T follicular helper cell (primary cell): ENCODE results near the gene KLC1.
"Not testable (repeated sequence)": the region's sequence is repeated elsewhere in the genome, so short reads cannot be mapped to it uniquely, and the experiment has no call there.

Experiments used
- DNase-seq: peaks from one replicate; pipeline ENCODE4 v3.0.0-alpha.2; 2020; ENCODE audit warnings: low read depth

Gene KLC1

DNA sequence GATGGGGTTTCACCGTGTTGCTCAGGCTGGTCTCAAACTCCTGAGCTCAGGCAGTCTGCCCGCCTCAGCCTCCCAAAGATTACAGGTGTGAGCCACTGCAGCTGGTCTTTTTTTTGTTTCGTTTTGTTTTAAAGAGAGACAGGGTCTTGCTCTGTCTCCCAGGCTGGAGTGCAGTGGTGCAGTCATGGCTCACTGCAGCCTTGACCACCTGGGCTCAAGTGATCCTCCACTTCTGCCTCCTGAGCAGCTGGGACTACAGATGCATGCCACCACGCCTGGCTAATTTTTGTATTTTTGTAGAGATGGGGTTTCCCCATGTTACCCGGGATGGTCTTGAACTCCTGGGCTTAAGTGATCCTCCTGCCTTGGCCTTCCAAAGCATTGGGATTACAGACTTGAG, 62.6 kb downstream of the KLC1 start:
- not testable (repeated sequence) for DNase-seq

DNA sequence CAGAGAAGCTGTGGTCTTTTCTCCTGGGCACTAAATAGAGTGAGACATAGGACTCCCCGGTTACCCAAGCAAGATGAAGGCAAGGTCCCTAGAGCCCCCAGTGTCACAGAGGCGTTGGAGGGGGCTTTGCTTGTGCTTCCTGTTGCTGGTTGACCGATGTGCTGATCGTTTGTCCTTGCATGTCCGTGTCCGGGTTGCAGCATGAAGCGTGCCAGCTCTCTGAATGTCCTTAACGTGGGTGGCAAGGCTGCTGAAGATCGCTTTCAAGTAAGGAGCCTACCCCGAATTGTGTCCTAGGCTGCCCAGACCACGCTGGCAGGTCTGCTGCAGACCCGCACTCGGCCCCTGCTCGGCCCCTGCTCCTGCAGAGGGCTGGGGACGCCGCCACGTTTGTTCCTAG, 63.1 kb downstream of the KLC1 start:
- no peak for DNase-seq

DNA sequence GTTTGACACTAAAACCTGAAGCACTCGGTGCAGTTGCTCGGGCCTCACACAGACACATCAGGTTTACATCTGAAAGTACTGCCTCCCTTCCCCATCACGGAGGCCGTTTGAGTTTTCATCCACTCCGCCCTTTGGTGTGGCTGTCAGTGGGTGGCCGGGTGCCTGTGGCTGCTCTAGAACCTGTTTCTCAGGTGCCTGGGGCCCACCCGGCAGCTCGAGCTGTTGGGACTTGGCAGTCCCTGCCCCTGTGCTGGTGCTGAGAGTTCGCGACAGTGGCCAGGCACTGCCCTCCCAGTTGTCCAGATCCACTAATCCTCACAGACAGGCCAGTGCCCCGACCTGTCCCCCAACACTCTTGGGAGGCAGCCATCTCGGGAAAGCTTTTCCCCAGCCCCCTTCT, 63.9 kb downstream of the KLC1 start:
- DNase-seq: no peak

DNA sequence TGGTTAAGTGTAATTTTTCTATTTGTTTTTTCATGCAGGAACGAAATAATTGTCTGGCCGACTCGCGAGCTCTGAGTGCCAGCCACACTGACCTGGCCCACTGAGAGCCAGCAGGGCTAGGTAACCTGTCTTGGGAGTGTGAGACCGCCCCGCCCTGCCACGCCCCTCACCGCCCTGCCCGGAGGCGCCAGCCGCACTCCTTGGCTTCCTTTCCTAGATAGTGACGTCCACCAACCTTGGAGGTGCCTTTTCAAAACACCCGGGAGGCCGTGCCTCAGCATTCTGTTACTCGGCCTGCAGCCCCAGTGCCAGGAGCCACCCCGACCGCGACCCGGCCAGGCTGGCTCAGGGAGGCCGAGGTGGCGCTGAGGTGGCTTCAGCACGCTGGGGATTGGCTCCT, 64.5 kb downstream of the KLC1 start:
- no peak for DNase-seq

DNA sequence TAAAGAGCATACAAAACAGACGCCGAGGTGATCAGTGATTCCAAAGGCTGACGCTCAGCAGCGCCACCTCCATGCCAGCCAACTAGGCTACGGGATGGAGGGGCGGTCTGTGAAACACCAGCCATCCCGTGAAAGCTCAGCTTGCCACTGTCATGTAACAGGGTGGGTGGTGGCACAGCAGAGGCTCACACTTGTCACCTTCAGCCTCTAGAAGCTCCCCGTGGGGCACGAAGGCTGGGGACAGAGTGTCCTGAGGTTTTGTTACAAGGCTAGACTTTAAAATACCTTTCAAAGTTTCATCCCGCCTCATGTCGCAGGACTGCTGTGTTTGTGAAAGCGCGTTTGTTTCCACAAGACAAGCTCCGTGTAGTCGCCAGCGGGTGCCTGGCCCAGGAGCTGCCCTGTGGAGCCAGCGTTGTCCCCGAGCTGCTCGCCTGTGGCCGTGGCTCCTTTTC, 65.6 kb downstream of the KLC1 start:
- no peak for DNase-seq

DNA sequence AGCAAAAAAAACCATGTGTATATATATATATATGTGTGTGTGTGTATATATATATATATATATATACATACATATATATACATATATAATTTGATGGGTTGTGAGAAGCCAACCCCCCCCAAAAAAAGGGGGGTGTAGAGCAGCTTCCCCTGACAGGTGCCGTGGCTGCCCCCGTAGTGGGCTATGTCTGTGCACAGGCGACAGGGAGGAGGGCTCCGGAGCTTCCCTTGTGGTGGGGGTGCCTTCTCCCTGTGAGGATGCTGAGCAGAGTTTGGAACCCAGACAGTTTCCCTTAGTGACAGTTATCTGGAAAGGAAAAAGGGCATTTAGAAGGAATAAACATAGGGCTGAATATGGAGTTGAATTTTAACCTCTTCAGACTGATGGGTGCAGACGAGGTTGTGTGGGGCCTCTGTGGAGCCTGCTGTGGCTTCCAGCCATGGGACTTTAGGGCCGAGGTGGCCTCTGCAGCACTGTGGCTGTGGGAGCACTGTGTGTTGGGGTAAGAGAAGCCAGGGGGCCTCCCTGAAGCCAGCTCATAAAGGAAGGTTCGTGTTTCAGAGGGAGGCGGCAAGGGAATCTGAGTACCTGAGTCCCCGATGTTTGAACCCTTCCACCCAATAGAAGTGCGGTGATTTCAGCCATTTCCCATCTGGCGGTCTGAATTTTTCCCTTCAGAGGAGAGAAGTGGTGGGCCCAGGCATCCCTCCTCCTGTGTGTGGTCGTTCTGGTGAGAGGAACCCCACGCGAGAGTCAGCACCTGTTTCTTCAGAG, 66.5 kb downstream of the KLC1 start:
- DNase-seq: no peak

DNA sequence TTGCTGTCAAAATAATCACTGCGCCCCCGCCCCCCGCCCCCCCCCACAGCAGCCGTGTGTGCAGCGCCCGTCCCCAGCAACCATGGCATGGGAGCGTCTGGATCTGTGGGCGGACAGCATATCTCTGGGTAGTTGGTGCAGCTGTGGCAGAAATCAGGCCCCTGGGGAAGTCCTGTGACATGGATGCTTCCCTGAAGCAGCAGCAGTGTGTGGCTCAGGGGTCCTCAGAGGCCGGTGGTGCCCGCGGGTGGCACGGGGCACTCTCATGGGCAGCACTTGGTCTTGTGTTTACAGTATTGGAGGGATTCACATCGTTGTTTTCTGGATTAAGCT, 67.0 kb downstream of the KLC1 start:
- no peak for DNase-seq

DNA sequence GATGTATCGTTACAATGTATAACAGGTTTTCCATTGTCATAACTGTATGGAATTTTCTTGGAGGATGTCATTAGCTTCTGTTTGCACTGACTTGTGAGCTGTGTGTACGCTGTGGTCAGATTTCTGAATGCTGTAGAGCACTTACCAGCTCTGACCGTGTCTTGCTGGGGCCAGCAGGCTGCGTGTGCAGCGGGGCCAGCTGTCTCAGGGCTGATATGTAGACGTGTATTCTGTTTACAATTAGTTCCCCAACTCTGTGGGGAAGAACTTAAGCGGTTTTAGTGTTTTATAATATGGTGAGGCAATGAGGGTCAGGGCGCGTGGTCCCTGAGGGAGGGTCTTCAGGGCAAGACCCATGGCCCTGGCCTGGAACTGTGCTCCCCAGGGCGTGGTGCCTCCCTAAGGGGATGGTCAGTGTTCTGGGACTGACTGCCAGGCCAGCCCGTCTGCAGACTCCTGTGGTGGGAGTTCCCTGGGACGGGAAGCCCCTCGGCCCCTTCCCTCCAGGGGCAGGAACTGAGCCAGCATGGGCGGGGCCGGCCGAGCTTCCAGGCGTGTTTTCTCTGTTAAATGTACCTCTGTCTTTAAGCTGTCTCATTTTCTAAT, 67.6 kb downstream of the KLC1 start:
- no peak for DNase-seq

DNA sequence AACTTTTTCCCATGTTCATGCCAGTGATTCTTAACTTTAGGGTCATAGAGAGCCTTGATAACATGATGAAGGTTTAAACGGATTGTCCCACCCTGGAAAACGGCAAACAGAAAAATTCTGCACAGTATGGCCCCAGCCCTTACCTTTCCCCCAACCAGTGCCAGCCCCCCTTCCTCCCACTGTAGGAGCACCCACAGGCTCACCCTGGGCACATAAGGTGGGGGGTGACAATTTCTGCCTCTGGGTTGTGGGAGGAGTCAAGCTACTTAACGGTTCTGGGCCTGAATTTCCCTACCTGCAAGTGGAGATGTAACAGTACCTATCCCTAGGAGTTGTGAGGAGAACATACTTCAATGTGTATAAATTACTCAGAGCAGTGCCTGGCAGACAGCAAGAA, 68.2 kb downstream of the KLC1 start:
- DNase-seq: no peak

DNA sequence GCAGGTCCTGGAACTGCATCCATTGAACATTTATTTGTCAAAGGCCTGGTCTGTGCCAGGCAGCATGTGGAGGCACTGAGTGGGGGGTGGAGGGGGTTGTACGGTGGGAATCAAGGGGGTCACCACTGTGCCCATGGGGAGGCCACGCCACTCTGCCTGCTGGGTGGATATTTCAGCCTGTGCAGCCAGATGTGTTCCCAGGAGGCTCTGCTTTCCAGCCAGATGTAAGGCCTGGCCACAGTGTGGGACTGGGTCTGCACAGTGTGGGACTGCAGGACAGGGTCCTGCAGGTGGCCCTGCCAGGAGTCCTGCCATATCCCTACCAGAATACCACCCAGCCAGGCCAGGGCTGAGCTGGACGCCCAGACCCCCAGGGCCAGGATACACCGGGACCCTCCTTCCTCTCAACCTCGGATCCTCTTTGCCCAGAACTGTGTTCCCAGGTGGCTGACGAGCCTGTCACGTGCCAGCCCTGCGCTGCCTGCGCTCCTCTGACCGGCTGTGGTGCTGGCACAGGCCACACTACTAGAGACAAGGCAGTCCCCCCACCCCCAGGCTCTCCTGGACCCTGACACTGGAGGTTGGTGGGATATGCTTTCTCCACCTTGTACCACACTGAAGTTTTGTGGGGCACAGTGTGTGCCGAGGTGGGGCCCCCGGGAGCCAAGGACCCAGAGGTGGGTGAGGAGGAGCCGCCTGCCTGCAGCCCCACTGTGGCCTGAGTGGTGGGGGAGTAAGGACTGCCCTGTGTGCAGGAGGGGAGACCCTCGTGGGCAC, 68.8 kb downstream of the KLC1 start:
- DNase-seq: no peak

DNA sequence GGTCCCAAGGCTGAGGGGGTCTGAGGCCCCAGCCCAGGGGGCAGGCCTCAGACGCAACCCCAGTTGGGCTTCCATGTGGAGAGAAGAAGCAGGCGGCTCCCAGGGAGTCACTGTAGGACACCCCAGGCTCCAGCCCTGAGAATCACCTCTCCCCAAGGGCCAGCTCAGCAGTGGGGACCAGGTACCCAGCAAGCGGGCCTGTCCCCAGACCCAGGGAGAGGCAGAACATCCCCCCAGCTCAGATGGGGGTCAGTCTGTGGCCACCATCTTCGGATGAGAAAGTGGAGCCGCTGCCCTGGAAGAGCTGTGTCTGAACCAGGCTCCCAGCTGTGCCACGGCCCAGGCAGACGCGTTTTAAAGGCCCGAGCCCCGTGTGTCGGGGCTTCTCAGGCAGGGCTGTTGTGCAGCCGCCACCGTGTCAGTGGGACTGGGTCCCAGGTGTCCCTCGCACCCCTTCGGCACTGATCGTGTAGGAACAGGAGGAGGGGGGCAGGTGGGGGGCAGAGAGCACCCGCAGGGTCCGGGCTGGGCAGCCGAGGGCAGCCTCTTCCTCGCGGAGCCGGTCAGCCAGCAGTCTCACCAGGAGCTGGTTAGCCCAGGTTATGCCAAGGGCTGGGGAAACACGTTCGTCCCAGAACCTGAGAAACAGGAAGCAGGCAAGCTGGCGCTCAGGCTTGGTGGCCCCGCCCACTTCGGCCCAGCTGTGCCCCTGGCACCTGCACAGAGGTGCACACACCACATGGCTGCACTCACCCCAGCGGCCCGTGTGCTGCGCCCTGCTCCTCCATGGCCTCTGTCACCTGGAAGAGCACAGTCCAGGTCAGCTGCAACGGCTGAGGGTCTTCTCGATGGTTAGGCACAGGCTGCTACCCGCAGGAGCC, 69.6 kb downstream of the KLC1 start:
- no peak for DNase-seq

DNA sequence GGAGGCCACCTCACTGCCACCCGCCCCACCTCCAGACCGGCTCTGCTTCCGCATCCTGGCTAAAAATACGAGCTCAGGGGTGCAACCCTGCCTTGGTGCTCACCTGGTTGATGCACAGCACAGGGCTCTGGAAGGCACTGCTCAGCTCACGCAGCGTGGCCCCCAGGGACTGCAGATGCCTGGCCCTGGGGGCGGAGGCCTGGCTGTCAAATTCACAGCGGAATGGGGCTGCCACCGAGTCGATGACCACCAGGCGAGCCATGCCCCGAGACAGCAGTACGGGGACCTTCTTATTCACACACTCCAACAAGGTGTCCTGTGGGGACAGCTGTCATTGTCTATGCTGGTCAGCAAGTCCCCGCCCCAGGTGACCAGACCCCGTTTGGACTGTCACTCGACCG, 70.2 kb downstream of the KLC1 start:
- DNase-seq: no peak

DNA sequence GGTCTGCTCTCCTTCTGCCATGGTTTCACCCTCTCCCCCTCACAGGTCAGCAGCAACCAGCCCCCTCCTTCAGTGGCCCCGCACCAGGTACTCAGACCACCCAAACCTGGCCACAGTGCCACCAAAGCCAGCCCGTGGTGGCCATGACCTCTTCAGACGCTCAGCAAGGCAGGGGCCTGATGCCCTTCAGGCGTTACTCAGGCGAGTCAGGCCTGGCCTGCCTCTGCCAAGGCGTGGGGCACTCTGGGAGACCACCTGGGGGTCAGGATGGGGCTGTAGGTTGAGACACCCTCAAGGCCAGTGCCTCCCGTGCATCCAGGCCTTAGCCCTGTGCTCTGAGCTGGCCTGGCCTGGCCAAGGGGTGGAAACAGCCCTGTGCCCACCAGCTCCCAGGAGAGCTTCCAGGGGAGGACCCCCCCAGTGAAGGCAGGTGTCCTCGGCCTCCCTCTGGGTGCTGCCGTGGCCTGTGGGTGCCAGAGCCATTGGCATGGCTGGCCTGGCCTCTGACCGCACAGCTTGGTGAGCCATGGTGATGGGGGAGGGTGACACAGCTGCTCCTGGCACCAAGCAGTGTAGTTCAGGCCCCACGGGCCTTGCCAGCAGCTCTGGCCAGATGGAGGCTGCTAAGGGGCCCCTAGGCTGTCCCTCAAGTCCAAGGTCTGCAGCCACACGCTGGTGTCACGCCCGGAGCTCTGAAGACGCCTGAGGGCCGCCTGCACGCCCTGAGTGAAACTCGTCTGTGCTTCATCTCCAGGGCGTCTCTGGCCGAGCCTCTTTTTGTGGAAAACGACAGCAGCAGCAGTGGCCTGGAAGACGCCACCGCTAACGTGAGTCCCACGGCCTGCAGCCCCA, 71.1 kb downstream of the KLC1 start:
- no peak for DNase-seq

DNA sequence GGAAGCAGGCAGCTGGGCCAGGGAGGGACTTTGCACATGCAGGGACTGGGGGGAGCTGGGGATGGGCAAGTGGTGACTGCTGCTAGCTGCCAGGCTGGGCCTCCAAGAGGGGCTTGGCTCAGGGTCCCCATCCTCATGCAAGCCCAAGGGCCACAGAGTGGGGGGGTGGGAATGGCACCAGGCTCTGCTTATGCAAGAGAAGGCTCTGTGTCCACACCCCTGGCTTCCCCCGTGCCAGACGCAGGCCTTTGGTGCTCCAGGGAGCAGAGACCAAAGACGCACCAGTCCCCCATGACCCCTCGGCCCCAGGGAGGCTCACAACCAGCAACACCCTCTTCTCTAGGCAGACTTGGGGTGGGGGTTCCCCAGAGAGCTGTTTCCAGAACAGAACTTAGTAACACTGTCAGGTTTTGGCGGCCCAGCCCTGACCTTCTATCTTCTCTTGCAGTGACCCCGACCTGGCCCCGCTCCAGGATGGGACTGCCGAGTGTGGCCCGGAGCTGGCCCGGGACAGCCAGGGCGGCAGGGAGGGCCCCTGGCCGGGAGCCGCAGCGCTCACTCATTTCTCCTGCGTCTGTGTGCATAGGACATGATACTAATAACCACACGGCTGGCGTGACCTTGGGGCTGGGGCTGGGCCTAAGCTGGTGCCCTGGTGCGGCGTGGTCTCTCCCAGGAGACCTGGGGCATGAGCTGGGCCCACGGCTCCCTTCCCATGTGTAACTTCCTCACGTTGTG, 71.9 kb downstream of the KLC1 start:
- no peak for DNase-seq

DNA sequence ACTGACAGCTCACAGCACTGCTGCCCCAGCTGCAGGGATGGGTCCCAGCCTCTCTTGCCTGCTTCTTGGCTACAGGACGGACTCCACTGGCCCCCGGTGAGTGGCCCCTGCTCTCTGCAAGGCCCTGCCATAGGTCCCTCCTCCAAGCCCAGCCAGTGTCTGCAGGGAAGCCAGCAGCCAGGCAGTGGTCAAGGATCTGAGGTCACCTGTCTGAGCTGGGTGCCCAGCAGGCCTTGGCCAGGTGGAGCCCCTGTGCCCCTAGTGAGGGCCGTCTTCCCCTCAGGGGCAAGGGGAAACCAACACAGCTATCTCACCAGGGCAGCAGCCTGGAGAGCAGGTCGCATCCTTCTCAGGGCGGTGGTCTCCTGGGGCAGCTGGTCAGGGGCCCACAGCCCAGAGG, 73.1 kb downstream of the KLC1 start:
- DNase-seq: no peak

DNA sequence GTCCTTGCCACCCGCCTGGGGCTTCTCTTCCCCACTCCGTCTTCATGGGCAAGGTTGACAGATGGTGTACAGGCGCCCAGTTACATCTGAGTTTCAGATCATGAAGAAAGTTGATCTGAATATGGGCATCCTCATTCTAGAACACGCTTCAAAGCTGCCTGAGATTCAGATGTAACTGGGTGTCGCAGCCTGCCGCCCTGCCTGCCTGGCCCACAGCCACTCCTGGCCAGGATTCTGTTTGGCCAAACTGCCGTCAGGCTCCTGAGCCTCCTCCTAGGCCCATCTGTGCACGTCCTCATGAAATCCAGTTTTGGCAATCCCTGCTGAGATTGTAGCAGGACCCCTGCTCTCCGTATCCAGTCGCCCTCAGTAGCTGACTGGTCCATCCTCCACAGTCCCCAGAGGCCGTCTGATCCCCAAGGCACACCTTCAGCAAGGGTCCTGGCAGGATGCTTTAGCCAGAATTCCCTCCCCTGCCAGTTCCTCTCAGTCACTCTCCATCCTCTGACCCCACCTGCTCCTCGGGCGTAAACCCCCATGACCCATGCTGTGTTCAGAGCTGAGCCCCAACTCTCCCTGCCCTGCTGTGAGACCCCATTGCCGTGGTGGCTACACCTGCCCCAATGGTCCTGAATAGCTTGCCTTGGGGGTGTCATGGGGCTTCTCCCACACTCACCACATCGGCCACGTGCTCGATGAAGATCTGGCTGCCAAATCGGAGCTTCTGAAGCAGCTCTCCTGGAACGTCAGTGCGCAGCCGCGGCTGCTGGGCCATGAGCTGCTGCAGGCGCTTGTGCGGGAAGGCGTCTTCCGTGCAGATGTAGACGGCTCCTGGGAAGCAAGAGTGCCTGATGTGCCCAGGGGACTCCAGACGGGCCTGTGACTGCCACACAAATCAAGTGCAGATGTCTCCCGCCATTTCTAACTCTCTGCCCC, 73.8 kb downstream of the KLC1 start:
- DNase-seq: no peak

DNA sequence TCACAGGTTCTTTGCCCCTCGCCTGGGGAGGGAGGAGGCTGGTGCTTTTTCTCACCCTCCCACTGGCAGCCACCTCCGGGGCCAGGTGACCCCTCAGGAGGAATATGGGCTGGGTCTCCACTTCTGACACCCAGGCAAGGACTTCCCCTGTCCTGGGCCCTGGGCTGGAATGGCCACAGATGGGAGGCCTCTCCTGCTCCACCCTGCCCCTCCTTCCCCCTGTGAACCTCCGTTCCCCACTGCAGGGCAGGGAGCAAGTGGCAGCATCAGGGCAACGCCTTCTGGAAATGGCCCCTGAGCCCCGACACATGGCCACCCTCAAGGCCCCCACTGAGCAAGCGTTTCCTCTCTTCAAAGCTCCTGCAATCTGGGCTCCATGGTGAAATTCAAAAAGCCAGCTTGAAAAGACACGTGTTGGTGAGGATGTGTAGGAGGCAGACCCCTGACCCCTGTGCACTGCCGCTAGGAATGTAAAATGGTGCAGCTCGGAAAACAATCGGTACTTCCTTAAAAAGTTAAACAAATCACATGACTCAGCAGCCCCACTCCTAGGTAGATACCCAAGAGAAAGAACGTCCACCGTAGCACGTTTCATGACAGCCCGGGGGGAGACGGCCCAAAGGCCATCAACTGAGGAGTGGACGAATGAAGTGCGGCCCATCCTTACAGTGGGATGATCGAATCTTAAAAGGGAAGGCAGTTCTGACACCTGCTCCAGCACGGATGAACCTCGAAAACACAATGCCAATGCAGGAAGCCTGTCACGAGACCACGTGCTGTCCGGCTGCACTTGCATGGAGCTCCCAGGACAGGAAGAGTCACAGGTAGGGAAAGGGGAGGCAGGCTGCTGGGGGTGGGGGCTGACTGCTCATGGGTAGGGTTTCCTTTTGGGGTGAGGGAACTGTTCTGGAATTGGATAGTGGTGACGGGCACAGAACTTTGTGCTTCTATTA, 74.7 kb downstream of the KLC1 start:
- no peak for DNase-seq

DNA sequence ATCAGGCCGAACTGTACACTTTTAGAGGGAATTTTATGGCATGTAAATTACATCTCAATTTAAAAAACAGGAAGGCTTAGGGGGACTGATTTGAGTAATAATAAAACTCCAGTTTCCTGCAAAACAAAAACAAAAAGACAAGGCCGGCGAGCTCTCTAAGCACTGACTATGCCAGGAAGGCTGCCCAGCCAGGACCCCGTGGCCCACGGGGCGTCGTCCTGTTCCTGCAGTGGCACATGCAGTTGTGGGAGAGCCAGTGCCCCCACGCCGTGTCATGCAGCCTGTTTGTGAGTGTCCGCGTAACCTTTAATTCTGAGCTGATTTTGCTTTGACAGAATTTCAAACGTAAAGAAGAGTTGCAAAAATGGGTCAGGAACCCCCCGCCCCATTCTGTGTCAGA, 75.7 kb downstream of the KLC1 start:
- DNase-seq: no peak
